ENCODE results near the gene FIGN. TPM values are rescaled to one million over a fixed set of nuclear protein-coding genes. Genes with fewer than 3 reads are reported as not detected.

The FIGN gene
- total RNA-seq, 4 donors from 2014 or later = 1.8 to 3.1 (median 2.8) TPM

GRCh38 chr2:163646687-163647086, 89.1 kb downstream of the FIGN start:
- H3K27me3 ChIP-seq = no peaks in the 10 kb centered on the region
- H3K4me1 ChIP-seq = no peaks in the 10 kb centered on the region
- intact Hi-C loops (cut with DNase I) = no loop called here
- no peak overlapping the region for H3K4me3 ChIP-seq (replicated peaks in 1 of 3)
- H3K27ac ChIP-seq = no peak overlapping the region
- DNase-seq = no peak
- TF ChIP-seq CTCF (IDR thresholded peaks at IDR 0.05) = no peak
- no peak for TF ChIP-seq POLR2A (IDR thresholded peaks at IDR 0.05)
- 92 to 96% methylated on average over 1 of the region's 1 CpG for WGBS, 2 donors
- no peaks in the 10 kb centered on the region for H3K9me3 ChIP-seq
- no peaks in the 10 kb centered on the region for H3K36me3 ChIP-seq

- Histone ChIP-seq H3K4me3 (replicated peaks in 1 of 3) (no peak overlapping the region), H3K27me3 (no peaks in the 10 kb centered on the region), H3K9me3 (no peaks in the 10 kb centered on the region), H3K4me1 (no peaks in the 10 kb centered on the region), H3K36me3 (no peaks in the 10 kb centered on the region), H3K27ac (no peak overlapping the region)
- DNase-seq = no peak
- intact Hi-C loops (cut with DNase I) = no loop called here
- WGBS, 2 donors = 91 to 97% methylated on average over 2 of the region's 2 CpGs
- no peak for TF ChIP-seq POLR2A (IDR thresholded peaks at IDR 0.05)
- TF ChIP-seq CTCF (IDR thresholded peaks at IDR 0.05) = no peak
Measured at GRCh38 chr2:163644238-163644637, 91.6 kb downstream of the FIGN start.

- no peak for TF ChIP-seq CTCF (IDR thresholded peaks at IDR 0.05)
- TF ChIP-seq POLR2A (IDR thresholded peaks at IDR 0.05) = no peak
- Histone ChIP-seq H3K9me3 (no peaks in the 10 kb centered on the region), H3K27ac (no peak overlapping the region), H3K27me3 (no peaks in the 10 kb centered on the region), H3K36me3 (no peaks in the 10 kb centered on the region), H3K4me3 (replicated peaks in 1 of 3) (no peak overlapping the region), H3K4me1 (no peaks in the 10 kb centered on the region)
- 90 to 94% methylated on average over 1 of the region's 1 CpG for WGBS, 2 donors
- intact Hi-C loops (cut with DNase I) = no loop called here
- no peak for DNase-seq
Measured at GRCh38 chr2:163641986-163642385, 93.8 kb downstream of the FIGN start.

- DNase-seq = no peak
- WGBS, 2 donors = 84 to 88% methylated on average over 6 of the region's 6 CpGs
- no peaks in the 10 kb centered on the region for H3K36me3 ChIP-seq
- no peaks in the 10 kb centered on the region for H3K27me3 ChIP-seq
- no peaks in the 10 kb centered on the region for H3K9me3 ChIP-seq
- no peaks in the 10 kb centered on the region for H3K4me1 ChIP-seq
- H3K27ac ChIP-seq = no peak overlapping the region
- TF ChIP-seq CTCF (IDR thresholded peaks at IDR 0.05) (no peak), POLR2A (IDR thresholded peaks at IDR 0.05) (no peak)
- H3K4me3 ChIP-seq (replicated peaks in 1 of 3) = no peak overlapping the region
- intact Hi-C loops (cut with DNase I) = no loop called here
Measured at GRCh38 chr2:163640542-163641193, 95.1 kb downstream of the FIGN start.

- H3K36me3 ChIP-seq = no peaks in the 10 kb centered on the region
- no peaks in the 10 kb centered on the region for H3K9me3 ChIP-seq
- no peak for DNase-seq
- no peak overlapping the region for H3K4me3 ChIP-seq (replicated peaks in 1 of 3)
- intact Hi-C loops (cut with DNase I) = no loop called here
- WGBS, 2 donors = 81 to 84% methylated on average over 6 of the region's 6 CpGs
- no peaks in the 10 kb centered on the region for H3K27me3 ChIP-seq
- no peak for TF ChIP-seq POLR2A (IDR thresholded peaks at IDR 0.05)
- no peak for TF ChIP-seq CTCF (IDR thresholded peaks at IDR 0.05)
- H3K27ac ChIP-seq = no peak overlapping the region
- H3K4me1 ChIP-seq = no peaks in the 10 kb centered on the region
Measured at GRCh38 chr2:163637871-163638270, 97.9 kb downstream of the FIGN start.
